Esophagus squamous epithelium (tissue), 4 donors: ENCODE measurements around the gene SRD5A3.
"Not testable (repeated sequence)": the region's sequence is repeated elsewhere in the genome, so short reads cannot be mapped to it uniquely, and the experiment has no call there.

Experiments
- CTCF ChIP-seq, 6 experiments: fragments of 450-650 bp in 4 of 6; fragments of 200-600 bp in 2 of 6; sonication (generic) in 2 of 6; IDR thresholded peaks; one replicate each; pipeline ENCODE4 v1.5.1; 2016 to 2019; ENCODE audit warnings: antibody characterized with exemption in 6 of 6, mild to moderate bottlenecking in 4 of 6, moderate library complexity in 4 of 6
- POLR2A ChIP-seq, 4 donors: fragments of 450-650 bp; IDR thresholded peaks; one replicate each; pipeline ENCODE4 v1.6.1; 2017; ENCODE audit warnings: antibody characterized with exemption in 4 of 4, mild to moderate bottlenecking in 4 of 4, moderate library complexity in 3 of 4

DNA sequence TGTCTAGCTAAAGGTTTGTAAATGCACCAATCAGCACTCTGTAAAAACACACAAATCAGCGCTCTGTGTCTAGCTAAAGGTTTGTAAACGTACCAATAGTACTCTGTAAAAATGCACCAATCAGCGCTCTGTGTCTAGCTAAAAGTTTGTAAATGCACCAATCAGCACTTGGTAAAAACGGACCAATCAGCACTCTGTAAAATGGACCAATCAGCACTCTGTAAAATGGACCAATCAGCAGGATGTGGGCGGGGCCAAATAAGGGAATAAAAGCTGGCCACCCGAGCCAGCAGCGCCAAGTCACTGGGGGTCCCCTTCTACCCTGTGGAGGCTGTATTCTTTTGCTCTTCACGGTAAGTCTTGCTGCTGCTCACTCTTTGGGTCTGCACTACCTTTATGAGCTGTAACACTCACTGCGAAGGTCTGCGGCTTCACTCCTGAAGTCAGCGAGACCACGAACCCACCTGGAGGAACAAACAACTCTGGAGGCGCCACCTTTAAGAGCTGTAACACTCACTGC is 7.2 kb downstream of the SRD5A3 start:
- TF ChIP-seq CTCF, POLR2A (IDR thresholded peaks at IDR 0.05): not testable (repeated sequence)
